Measurements from ENCODE around the gene JAG1.

JAG1 gene

DNA sequence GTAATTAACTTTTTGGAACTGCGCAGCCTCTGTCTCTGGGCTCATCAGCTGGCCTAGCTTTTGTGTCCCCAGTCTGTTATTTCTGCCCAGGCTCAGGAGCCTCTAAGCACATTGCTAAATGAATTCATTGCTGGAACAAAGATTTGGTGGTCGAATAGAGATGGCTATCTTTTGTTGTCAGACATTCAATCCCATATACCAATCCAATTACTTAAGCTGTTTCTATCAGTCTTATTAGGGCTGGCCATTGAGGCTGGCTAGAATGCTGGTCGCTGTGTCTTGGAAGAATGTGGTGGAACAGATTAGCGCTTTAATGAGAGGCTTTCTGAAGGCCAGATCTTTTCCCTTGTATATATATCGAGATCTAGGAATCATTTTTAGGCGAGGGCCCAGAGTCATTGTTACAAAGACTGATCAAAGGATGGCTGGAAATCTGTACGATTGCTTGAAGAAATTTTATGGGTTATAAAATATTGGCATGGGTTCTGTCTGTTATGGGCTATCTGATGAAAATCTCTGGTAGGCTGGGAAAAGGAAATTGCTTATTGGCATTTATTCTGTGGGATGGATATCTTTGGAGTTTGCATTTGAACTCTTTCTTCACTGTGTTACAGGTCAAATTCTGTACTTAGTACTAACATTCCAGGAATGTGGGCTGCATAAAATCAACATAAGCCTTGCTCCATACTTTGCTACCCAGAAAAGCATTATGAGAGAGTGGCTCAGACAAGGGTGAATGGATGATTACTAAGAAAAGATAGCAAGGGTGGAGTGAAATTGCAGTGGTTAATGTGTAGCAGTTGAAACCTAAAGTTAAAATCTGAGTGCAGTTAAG, 34.8 kb upstream of the JAG1 start:
- no peak overlapping the region for H3K4me3 Mint-ChIP-seq
- no peaks in the 10 kb centered on the region for H3K4me1 Mint-ChIP-seq
- H3K9me3 Mint-ChIP-seq: peaks cover 6% of the 10 kb centered on the region
- DNase-seq (ENCODE audit: low spot score in 2 of 2) (no peak), ATAC-seq (ENCODE audit: low read depth) (no peak)
- H3K27ac Mint-ChIP-seq: no peak overlapping the region
- H3K27me3 Mint-ChIP-seq: peaks cover 8% of the 10 kb centered on the region
- H3K36me3 Mint-ChIP-seq: no peaks in the 10 kb centered on the region

DNA sequence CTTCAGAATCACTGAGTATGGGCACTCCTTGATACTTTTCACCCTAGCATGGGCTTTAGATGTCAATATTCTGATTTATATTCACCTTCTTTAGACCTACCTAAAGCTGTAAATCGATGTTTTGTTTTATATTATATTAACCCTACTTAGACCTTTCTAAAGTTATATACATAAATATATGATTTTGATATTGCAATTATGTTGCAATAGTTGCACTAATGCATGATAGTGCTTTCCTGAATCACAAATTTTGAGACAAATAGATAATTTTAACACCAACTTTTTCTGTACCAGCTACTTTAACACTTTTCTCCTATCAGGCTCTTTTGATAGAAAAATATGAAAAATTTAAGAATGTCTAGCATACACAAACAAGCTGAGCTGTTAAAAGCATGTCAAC, 34.0 kb upstream of the JAG1 start:
- ATAC-seq (ENCODE audit: low read depth): no peak

DNA sequence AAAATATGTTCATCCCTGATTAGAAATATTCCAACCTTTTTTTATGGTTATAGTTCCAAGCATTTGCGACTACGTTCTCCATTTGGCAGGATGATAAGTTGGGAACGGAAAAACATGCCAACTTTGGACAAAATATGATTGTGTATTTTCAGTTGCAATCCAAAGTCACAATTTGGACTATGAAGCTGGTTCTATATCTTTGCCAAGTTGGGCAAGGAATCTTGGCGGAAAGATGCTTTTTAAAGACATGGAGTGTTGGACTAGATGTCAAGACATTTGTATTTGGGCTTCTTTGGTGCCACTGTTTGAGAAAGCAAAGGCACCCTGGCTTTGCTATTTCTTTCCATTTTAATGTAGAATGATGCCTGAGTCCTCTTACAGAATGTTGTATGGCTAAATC, 33.3 kb upstream of the JAG1 start:
- ATAC-seq (ENCODE audit: low read depth): no peak

More for the DNA sequence above, 34.0 kb upstream of the JAG1 start:
- DNase-seq (ENCODE audit: low spot score in 2 of 2): no peak
- H3K4me3 Mint-ChIP-seq: no peak overlapping the region
- H3K27me3 Mint-ChIP-seq: peaks cover 8% of the 10 kb centered on the region
- H3K27ac Mint-ChIP-seq: no peak overlapping the region
- peaks cover 8% of the 10 kb centered on the region for H3K9me3 Mint-ChIP-seq
- H3K36me3 Mint-ChIP-seq: no peaks in the 10 kb centered on the region
- no peaks in the 10 kb centered on the region for H3K4me1 Mint-ChIP-seq

DNA sequence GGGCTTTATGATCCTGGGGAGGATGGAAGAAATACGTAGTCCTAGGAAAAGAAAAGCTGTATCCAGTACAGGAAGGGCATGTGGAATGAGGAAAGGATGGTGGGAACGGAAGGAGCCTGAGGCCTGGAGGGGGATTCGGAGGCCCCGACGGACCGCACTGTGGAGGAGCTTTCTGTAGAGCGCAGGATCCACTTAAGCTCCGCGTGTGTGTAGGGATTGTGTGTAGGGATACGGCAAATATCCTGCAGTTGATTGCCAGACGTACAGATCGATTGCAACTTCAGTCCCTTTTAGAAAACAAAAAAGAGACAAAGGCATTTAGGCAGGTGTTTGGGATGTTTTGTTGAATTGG, 32.6 kb upstream of the JAG1 start:
- Mint-ChIP-seq H3K4me3 (no peak overlapping the region), H3K9me3 (peaks cover 8% of the 10 kb centered on the region), H3K4me1 (no peaks in the 10 kb centered on the region), H3K27ac (no peak overlapping the region), H3K27me3 (peaks cover 8% of the 10 kb centered on the region), H3K36me3 (no peaks in the 10 kb centered on the region)
- no peak for ATAC-seq (ENCODE audit: low read depth)
- no peak for DNase-seq (ENCODE audit: low spot score in 2 of 2)

More for the DNA sequence above, 33.3 kb upstream of the JAG1 start:
- DNase-seq (ENCODE audit: low spot score in 2 of 2): no peak
- Mint-ChIP-seq H3K36me3 (no peaks in the 10 kb centered on the region), H3K27me3 (peaks cover 8% of the 10 kb centered on the region), H3K9me3 (peaks cover 8% of the 10 kb centered on the region), H3K4me1 (no peaks in the 10 kb centered on the region), H3K27ac (no peak overlapping the region), H3K4me3 (no peak overlapping the region)

DNA sequence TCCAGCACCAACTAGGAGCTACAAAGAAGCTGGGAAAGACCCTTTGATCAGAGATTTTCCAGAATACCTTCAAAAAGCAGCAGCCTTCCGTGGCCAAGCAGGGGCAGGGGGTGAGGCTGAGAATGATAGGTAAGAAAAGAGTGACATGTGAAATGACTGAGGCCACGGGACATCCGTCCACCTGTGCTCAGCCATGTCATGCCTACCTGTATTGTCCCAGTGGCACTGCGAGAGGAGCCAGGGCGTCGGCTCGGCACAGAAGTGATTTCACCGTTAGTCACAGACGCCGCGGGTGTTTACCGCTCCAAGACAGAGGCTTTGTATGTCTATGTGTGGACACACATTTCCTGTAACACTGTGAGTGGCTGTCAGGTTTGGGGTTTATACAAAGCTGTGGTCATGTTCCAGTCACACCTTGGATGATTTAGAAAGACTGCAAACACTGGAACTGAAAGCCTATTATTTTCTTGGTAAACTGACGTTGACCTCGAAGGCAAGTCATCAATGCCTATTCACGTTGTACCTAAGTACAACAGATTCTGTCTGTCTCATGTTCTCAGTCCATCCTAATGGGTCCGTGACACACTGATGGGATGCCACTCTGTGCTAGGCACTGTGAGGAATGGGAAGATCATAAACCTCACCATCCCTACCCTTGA, 32.1 kb upstream of the JAG1 start:
- H3K4me3 Mint-ChIP-seq: no peak overlapping the region
- H3K27ac Mint-ChIP-seq: no peak overlapping the region
- DNase-seq (ENCODE audit: low spot score in 2 of 2) (no peak), ATAC-seq (ENCODE audit: low read depth) (no peak)
- H3K4me1 Mint-ChIP-seq: no peaks in the 10 kb centered on the region
- peaks cover 7% of the 10 kb centered on the region for H3K27me3 Mint-ChIP-seq
- no peaks in the 10 kb centered on the region for H3K36me3 Mint-ChIP-seq
- peaks cover 8% of the 10 kb centered on the region for H3K9me3 Mint-ChIP-seq

DNA sequence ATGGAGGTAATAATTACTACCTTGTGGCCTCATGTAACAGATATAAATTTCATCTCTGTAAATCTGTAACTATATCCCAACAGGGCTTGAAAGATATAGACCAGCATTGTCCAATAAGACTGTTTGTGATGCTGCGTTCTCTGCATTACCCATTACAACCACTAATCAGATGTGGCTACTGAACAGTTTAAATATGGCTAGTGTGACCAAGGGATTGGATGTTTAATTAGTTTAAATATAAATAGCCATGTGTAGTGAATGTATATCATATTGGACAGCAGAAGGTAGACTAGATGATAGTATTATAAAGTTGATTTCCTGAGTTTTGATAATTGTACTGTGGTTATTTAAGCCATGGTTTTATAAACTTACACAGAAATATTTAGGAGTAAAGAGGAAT, 27.8 kb upstream of the JAG1 start:
- no peak overlapping the region for H3K27ac Mint-ChIP-seq
- peaks cover 5% of the 10 kb centered on the region for H3K27me3 Mint-ChIP-seq
- DNase-seq (ENCODE audit: low spot score in 2 of 2) (no peak), ATAC-seq (ENCODE audit: low read depth) (no peak)
- no peaks in the 10 kb centered on the region for H3K36me3 Mint-ChIP-seq
- H3K4me1 Mint-ChIP-seq: no peaks in the 10 kb centered on the region
- H3K9me3 Mint-ChIP-seq: peaks cover 8% of the 10 kb centered on the region
- no peak overlapping the region for H3K4me3 Mint-ChIP-seq

DNA sequence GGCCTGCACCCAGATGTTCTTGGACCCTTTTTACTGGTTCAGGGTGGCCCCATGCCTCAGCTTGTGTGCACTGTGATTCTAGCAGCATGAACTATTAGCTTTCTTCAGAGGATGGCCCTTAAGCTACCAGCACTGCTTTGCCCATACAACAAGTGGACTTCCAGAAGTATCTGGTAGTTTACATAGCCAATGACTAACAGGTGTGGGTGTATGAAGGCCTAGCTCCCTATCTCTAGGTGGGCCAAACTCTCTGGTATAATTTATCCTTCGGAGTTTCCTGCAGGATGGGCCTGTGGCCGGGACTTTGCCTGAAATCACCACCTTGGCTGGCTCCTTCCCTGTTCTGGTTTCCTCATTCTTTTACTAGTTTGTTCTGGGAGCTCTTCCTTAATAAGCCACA, 26.1 kb upstream of the JAG1 start:
- H3K4me3 Mint-ChIP-seq: no peak overlapping the region
- ATAC-seq (ENCODE audit: low read depth): no peak
- H3K9me3 Mint-ChIP-seq: peaks cover 6% of the 10 kb centered on the region

DNA sequence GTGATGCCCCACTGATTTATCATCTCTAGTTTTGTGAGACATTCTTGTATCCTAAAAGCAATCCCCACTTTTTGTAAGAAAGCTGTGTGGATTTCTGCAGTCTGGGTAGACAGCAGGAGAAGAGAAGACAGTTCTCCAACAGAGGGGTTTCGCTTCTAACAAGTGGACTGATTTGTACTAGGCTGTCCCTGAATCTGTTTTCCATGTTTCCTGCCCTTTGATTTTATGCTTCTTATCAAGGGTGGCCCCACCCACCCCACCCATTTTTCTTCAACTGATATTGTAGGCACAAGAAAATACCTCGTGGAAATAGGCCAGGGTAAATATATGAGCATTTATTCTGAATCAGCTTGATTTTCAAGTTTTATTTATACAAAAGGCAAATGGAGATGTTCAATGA, 25.7 kb upstream of the JAG1 start:
- Mint-ChIP-seq H3K9me3 (peaks cover 6% of the 10 kb centered on the region), H3K27ac (no peak overlapping the region), H3K4me1 (no peaks in the 10 kb centered on the region), H3K4me3 (no peak overlapping the region), H3K27me3 (peaks cover 6% of the 10 kb centered on the region), H3K36me3 (no peaks in the 10 kb centered on the region)
- DNase-seq (ENCODE audit: low spot score in 2 of 2): no peak
- ATAC-seq (ENCODE audit: low read depth): no peak

More for the DNA sequence above, 26.1 kb upstream of the JAG1 start:
- Mint-ChIP-seq H3K4me1 (no peaks in the 10 kb centered on the region), H3K27ac (no peak overlapping the region), H3K36me3 (no peaks in the 10 kb centered on the region), H3K27me3 (peaks cover 6% of the 10 kb centered on the region)
- DNase-seq (ENCODE audit: low spot score in 2 of 2): no peak

DNA sequence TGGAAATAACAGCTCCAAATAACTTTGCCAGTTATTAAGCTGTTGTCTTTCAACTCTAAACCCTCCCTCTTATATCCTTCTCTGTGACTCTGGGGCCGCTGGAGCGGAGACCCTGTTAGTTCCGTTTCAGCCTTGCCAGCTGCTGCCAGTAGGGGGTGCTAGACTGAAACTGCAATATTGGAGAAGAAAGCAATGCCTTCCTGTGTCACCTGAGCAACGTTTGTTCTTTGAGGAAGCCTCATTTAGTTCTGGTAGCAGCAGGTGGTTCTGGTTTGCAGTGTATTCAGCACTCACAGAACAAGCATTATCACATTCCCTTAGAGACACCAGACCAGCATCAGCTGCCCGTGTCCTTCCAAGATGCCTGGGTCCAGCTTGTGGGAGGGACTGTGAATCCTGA, 22.9 kb upstream of the JAG1 start:
- Mint-ChIP-seq H3K4me1 (no peaks in the 10 kb centered on the region), H3K4me3 (no peak overlapping the region), H3K27me3 (peaks cover 4% of the 10 kb centered on the region), H3K9me3 (no peaks in the 10 kb centered on the region), H3K27ac (no peak overlapping the region), H3K36me3 (no peaks in the 10 kb centered on the region)
- DNase-seq (ENCODE audit: low spot score in 2 of 2) (no peak), ATAC-seq (ENCODE audit: low read depth) (no peak)

DNA sequence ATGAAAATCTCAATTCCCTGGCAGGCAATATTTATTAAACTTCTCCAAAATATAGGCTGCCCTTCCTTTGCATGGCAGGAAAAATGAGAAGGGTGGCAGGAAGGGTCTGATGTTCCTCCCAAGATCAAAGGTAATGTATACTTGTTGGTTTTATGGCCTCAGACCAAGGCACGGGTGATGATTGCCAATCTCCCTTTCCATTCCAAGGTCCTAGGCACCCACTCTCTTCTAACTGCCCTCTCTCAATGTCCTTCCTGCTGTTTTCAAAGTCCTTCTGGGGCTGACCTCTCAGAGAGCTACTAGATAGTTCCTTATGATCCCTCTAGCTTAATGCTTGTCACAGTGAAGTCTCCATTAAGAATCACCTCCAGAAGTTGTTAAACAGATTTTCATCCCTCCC, 15.6 kb upstream of the JAG1 start:
- Mint-ChIP-seq H3K27me3 (peaks cover 12% of the 10 kb centered on the region), H3K4me3 (no peak overlapping the region), H3K36me3 (no peaks in the 10 kb centered on the region), H3K9me3 (no peaks in the 10 kb centered on the region), H3K4me1 (no peaks in the 10 kb centered on the region), H3K27ac (no peak overlapping the region)
- DNase-seq (ENCODE audit: low spot score in 2 of 2) (no peak), ATAC-seq (ENCODE audit: low read depth) (no peak)

DNA sequence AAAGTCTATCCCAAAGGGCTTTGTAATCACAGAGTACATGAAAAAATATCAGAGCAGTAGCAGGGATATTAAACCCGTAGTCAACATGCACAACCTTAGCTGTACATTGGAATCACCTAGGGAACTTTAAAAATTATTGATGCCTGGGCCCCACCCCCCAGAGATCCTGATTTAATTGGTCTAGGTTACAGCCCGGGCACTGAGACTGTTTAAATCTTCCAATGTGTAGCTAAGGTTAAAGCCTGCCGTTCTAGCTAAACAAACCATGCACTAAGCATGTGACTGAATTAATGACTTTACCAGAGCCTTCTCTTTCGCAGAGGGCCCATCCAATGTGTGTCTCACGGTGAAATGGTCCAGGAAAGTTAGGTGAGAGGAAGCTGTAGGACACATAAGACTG, 14.1 kb upstream of the JAG1 start:
- no peaks in the 10 kb centered on the region for H3K36me3 Mint-ChIP-seq
- no peaks in the 10 kb centered on the region for H3K4me1 Mint-ChIP-seq
- DNase-seq (ENCODE audit: low spot score in 2 of 2) (no peak), ATAC-seq (ENCODE audit: low read depth) (no peak)
- no peak overlapping the region for H3K4me3 Mint-ChIP-seq
- H3K9me3 Mint-ChIP-seq: no peaks in the 10 kb centered on the region
- H3K27ac Mint-ChIP-seq: no peak overlapping the region
- peaks cover 13% of the 10 kb centered on the region for H3K27me3 Mint-ChIP-seq

DNA sequence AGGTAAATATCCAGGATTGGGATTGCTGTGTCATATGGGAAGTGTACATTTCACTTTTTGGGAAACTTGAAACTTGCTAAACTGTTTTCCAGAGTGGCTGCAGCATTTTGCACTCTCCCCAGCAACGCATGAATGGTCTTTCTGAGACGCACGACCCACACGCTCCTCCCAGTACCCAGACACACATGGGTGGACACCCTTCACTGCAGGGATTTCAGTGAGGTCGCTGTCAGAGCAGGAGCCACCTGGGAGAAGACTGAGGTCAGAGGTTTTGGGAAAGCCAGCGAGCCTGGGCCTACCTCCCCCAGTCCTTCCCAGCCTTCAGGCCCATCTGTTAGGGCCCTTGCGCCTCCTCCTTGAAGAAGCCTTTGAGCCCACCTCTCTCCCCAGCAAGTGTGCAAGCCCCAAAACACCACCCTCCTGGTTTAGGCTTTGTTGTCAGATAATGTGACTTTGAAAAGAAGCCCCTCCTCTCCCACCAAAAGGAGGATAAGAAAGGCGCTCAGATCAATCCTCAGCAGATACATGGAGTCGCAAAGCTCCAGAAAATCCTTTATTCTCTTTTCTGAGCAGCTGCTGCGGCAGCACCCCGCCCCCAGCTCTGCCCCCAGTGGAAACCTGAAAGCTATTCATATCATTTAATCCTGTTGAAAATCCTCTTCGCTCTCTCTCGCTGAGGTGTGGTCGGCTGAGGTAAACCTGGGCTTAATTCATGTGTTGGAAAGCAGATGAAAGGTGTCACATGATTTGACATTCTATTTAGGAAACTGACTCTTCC, 12.7 kb upstream of the JAG1 start:
- Mint-ChIP-seq H3K4me3 (no peak overlapping the region), H3K27ac (no peak overlapping the region), H3K36me3 (no peaks in the 10 kb centered on the region), H3K4me1 (no peaks in the 10 kb centered on the region), H3K9me3 (no peaks in the 10 kb centered on the region), H3K27me3 (peaks cover 14% of the 10 kb centered on the region)
- ATAC-seq (ENCODE audit: low read depth): no peak
- DNase-seq (ENCODE audit: low spot score in 2 of 2): no peak

DNA sequence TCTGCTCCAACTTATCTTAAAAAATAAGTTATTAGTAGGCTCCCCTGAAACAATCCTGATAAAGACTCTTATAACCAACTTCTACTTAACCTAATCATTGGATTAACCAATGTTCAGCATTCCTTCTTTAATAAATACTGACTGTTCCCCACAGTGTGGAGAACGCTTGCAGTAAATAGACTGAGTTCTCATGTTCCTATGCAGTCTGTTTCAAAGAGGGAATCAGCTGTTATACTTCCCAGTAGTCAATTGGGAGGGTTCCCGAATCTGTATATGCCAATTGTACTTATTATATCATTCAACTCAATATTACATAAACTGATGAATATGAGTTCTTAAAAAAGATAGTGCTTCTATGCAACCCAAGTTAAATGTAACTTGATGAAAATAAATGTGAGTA, 9.7 kb upstream of the JAG1 start:
- Mint-ChIP-seq H3K4me1 (no peaks in the 10 kb centered on the region), H3K36me3 (no peaks in the 10 kb centered on the region), H3K9me3 (no peaks in the 10 kb centered on the region), H3K4me3 (no peak overlapping the region), H3K27ac (no peak overlapping the region), H3K27me3 (peaks cover 11% of the 10 kb centered on the region)
- no peak for DNase-seq (ENCODE audit: low spot score in 2 of 2)
- no peak for ATAC-seq (ENCODE audit: low read depth)

DNA sequence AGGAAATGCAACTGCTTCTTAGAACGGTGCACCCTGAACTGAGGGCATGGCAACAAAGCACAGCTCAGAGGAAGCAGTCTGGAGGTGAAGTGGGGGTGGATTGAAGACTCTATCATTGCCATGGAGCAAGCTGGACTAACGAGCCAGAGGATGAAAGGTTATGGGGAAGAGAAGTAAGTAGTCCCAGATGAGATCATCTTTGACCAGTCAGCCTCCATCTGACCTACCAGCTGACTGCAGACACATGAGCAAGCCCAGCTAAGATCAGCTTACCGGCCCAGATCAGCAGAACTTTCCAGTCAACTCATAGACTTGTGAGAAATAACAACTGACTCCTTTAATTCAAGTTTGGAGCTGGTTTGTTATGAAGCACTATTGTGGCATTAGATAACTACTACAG, 9.1 kb upstream of the JAG1 start:
- Mint-ChIP-seq H3K9me3 (no peaks in the 10 kb centered on the region), H3K27me3 (peaks cover 10% of the 10 kb centered on the region), H3K4me3 (no peak overlapping the region), H3K36me3 (no peaks in the 10 kb centered on the region), H3K4me1 (no peaks in the 10 kb centered on the region), H3K27ac (no peak overlapping the region)
- ATAC-seq (ENCODE audit: low read depth) (no peak), DNase-seq (ENCODE audit: low spot score in 2 of 2) (no peak)
